ENCODE data around the gene EPHB2. TPM values are rescaled to one million over a fixed set of nuclear protein-coding genes. Genes with fewer than 3 reads are reported as not detected.
"Not testable (repeated sequence)": the region's sequence is repeated elsewhere in the genome, so short reads cannot be mapped to it uniquely, and the experiment has no call there.

The EPHB2 gene
- total RNA-seq, 1 donor from 2014 or later, result 6.0 TPM

- Histone ChIP-seq H3K27ac (no peak overlapping the region), H3K4me3 (no peak overlapping the region), H3K27me3 (no peaks in the 10 kb centered on the region), H3K4me1 (no peaks in the 10 kb centered on the region), H3K36me3 (no peaks in the 10 kb centered on the region), H3K9me3 (no peaks in the 10 kb centered on the region)
- intact Hi-C loops (cut with DNase I), result no loop called here
- peak; percentile 33 for DNase-seq
- ATAC-seq, result no peak
- TF ChIP-seq CTCF (IDR thresholded peaks at IDR 0.05), result no peak
These were observed 222.3 kb downstream of the EPHB2 start for GRCh38 chr1:22932803-22933470.

GRCh38 chr1:22935433-22935832 is 224.8 kb downstream of the EPHB2 start:
- Histone ChIP-seq H3K9me3 (peaks cover 4% of the 10 kb centered on the region), H3K4me3 (no peak overlapping the region), H3K4me1 (no peaks in the 10 kb centered on the region), H3K27ac (no peak overlapping the region), H3K36me3 (no peaks in the 10 kb centered on the region), H3K27me3 (no peaks in the 10 kb centered on the region)
- intact Hi-C loops (cut with DNase I), result no loop called here
- DNase-seq (no peak), ATAC-seq (no peak)
- no peak for TF ChIP-seq CTCF (IDR thresholded peaks at IDR 0.05)

- intact Hi-C loops (cut with DNase I), result no loop called here
- TF ChIP-seq CTCF (IDR thresholded peaks at IDR 0.05), result no peak
- H3K4me3 ChIP-seq, result no peak overlapping the region
- H3K36me3 ChIP-seq, result no peaks in the 10 kb centered on the region
- no peak overlapping the region for H3K27ac ChIP-seq
- ATAC-seq (no peak), DNase-seq (peak; percentile 22)
- peaks cover 4% of the 10 kb centered on the region for H3K9me3 ChIP-seq
- H3K27me3 ChIP-seq, result no peaks in the 10 kb centered on the region
- H3K4me1 ChIP-seq, result no peaks in the 10 kb centered on the region
These were observed 226.0 kb downstream of the EPHB2 start for GRCh38 chr1:22936681-22937080.

GRCh38 chr1:22941257-22941656 is 230.6 kb downstream of the EPHB2 start:
- H3K4me3 ChIP-seq, result no peak overlapping the region
- H3K27ac ChIP-seq, result no peak overlapping the region
- H3K27me3 ChIP-seq, result no peaks in the 10 kb centered on the region
- ATAC-seq, result no peak
- intact Hi-C loops (cut with DNase I), result no loop called here
- H3K36me3 ChIP-seq, result no peaks in the 10 kb centered on the region
- H3K4me1 ChIP-seq, result no peaks in the 10 kb centered on the region
- DNase-seq, result no peak
- TF ChIP-seq CTCF (IDR thresholded peaks at IDR 0.05), result no peak
- peaks cover 4% of the 10 kb centered on the region for H3K9me3 ChIP-seq

GRCh38 chr1:22944346-22945055 is 233.9 kb downstream of the EPHB2 start:
- peaks cover 4% of the 10 kb centered on the region for H3K9me3 ChIP-seq
- ATAC-seq (no peak), DNase-seq (no peak)
- H3K27me3 ChIP-seq, result peaks cover under 1% of the 10 kb centered on the region
- no peak for TF ChIP-seq CTCF (IDR thresholded peaks at IDR 0.05)
- H3K4me1 ChIP-seq, result no peaks in the 10 kb centered on the region
- intact Hi-C loops (cut with DNase I), result no loop called here
- no peak overlapping the region for H3K27ac ChIP-seq
- no peak overlapping the region for H3K4me3 ChIP-seq
- H3K36me3 ChIP-seq, result no peaks in the 10 kb centered on the region

GRCh38 chr1:22945171-22945570 is 234.5 kb downstream of the EPHB2 start:
- intact Hi-C loops (cut with DNase I); DNase-seq; H3K4me3 ChIP-seq; H3K27ac ChIP-seq; ATAC-seq; H3K4me1 ChIP-seq; H3K9me3 ChIP-seq; H3K27me3 ChIP-seq; H3K36me3 ChIP-seq: not testable (repeated sequence)

Data from upper lobe of right lung (tissue), 1 donor.